HEK293T (cell line): ENCODE measurements around the gene EMSY.
A peak's percentile ranks its signal among the peaks of the same experiment; 100 is the strongest.

ENCODE experiments used
- CTCF ChIA-PET: fragments of 350-600 bp; formaldehyde crosslinking; extraction: SDS; loops from one replicate; lab custom pipeline; 2021; ENCODE audit warnings: antibody characterized with exemption, inconsistent platforms; lab: Yijun Ruan, JAX
- POLR2A ChIA-PET: fragments of 350-600 bp; formaldehyde crosslinking; extraction: SDS; loops from one replicate; lab custom pipeline; 2020; ENCODE audit warnings: antibody characterized with exemption, inconsistent platforms; lab: Yijun Ruan, JAX
- DNase-seq: peaks from one replicate; pipeline ENCODE4 v3.0.0; 2012; ENCODE audit warnings: mixed read lengths; ENCODE audit errors: extremely low spot score
- ARNT ChIP-seq: fragments of 450-650 bp; IDR thresholded peaks from 2 replicates; pipeline ENCODE4 v1.6.1; 2017; ENCODE audit warnings: mild to moderate bottlenecking
- BHLHE40 ChIP-seq: fragments of 450-650 bp; IDR thresholded peaks from 2 replicates; pipeline ENCODE4 v1.6.1; 2016; ENCODE audit warnings: mild to moderate bottlenecking, moderate library complexity, borderline replicate concordance
- CTBP1 ChIP-seq: fragments of 450-650 bp; IDR thresholded peaks from 2 replicates; pipeline ENCODE4 v1.6.1; 2016; ENCODE audit warnings: borderline replicate concordance
- ELF4 ChIP-seq: fragments of 450-650 bp; IDR thresholded peaks from 2 replicates; pipeline ENCODE4 v1.6.1; 2017; ENCODE audit warnings: antibody characterized with exemption
- FOXA1 ChIP-seq: fragments of 450-650 bp; IDR thresholded peaks from 2 replicates; pipeline ENCODE4 v1.6.1; 2016; ENCODE audit warnings: mild to moderate bottlenecking
- FOXK2 ChIP-seq: fragments of 450-650 bp; IDR thresholded peaks from 2 replicates; pipeline ENCODE4 v1.6.1; 2016; ENCODE audit warnings: mild to moderate bottlenecking
- FOXM1 ChIP-seq: fragments of 450-650 bp; IDR thresholded peaks from 2 replicates; pipeline ENCODE4 v1.6.1; 2017; ENCODE audit warnings: mild to moderate bottlenecking, borderline replicate concordance
- HDGF ChIP-seq: fragments of 450-650 bp; IDR thresholded peaks from 2 replicates; pipeline ENCODE4 v1.6.1; 2017; ENCODE audit warnings: antibody characterized with exemption, borderline replicate concordance
- L3MBTL2 ChIP-seq: fragments of 450-650 bp; conservative IDR thresholded peaks from 2 replicates; pipeline ENCODE4 v1.6.1; 2016; ENCODE audit warnings: mild to moderate bottlenecking
- LEF1 ChIP-seq: fragments of 450-650 bp; IDR thresholded peaks from 2 replicates; pipeline ENCODE4 v1.6.1; 2017; ENCODE audit warnings: mild to moderate bottlenecking, borderline replicate concordance
- NFRKB ChIP-seq: fragments of 450-650 bp; IDR thresholded peaks from 2 replicates; pipeline ENCODE4 v1.6.1; 2016; ENCODE audit warnings: mild to moderate bottlenecking, moderate library complexity
- SP1 ChIP-seq: fragments of 450-650 bp; IDR thresholded peaks from 2 replicates; pipeline ENCODE4 v1.6.1; 2017
- SUZ12 ChIP-seq: fragments of 450-650 bp; IDR thresholded peaks from 2 replicates; pipeline ENCODE4 v1.6.1; 2016; ENCODE audit warnings: mild to moderate bottlenecking
- TARDBP ChIP-seq: fragments of 450-650 bp; IDR thresholded peaks from 2 replicates; pipeline ENCODE4 v1.6.1; 2016
- ZNF384 ChIP-seq: fragments of 450-650 bp; IDR thresholded peaks from 2 replicates; pipeline ENCODE4 v1.6.1; 2016
- TF ChIP-seq, protein P1 (sequence below): fragments of 450-650 bp; IDR thresholded peaks from 2 replicates; pipeline ENCODE4 v1.6.1; 2016

EMSY gene

DNA sequence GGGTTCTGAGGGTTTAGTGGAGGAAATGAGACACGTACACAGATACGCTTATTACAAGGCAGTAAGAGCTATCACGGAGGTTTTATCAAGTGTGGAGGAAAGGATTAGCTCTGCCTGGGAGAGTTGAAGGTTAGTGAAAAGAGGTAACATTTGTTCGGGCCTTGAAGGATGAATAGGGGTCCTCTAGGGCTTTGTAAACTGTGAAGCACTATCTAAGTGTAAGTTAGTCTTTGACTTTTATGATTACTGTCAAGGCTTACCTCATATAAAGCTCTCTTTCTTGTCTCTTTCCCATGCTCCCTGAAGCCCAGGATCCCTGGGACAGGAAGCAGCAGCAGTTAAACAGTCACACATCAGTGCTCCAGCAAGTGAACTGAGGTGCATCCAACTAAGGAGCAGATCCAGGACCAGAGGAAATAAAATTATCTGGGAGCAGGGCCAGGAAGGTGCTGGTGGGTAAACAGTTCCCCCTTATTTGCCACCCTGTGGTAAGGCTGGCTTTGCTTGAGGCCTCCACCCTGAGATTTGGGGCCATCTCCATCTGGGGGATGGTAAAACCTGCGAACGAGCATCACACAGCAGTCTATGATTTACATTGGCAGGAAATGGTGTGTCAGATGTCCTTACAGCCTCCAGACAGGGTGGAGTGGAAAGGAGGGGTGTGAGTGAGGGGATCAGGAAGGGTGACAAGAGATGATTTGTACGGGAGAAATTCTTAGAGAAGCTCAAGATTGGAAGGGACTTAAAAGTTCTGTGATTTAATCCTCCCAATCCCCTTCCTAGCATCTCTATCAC, 36.5 kb upstream of the EMSY start:
- TF ChIP-seq LEF1 = no peak
- no peak for TF ChIP-seq NFRKB
- TF ChIP-seq, protein P1, sequence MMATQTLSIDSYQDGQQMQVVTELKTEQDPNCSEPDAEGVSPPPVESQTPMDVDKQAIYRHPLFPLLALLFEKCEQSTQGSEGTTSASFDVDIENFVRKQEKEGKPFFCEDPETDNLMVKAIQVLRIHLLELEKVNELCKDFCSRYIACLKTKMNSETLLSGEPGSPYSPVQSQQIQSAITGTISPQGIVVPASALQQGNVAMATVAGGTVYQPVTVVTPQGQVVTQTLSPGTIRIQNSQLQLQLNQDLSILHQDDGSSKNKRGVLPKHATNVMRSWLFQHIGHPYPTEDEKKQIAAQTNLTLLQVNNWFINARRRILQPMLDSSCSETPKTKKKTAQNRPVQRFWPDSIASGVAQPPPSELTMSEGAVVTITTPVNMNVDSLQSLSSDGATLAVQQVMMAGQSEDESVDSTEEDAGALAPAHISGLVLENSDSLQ = no peak
- TF ChIP-seq FOXM1 = no peak
- no peak for TF ChIP-seq HDGF
- no peak for TF ChIP-seq SUZ12
- no peak for TF ChIP-seq ZNF384
- no peak for TF ChIP-seq CTBP1
- no peak for TF ChIP-seq ARNT
- TF ChIP-seq FOXA1 = no peak
- TF ChIP-seq L3MBTL2 = no peak
- no peak for TF ChIP-seq FOXK2
- TF ChIP-seq TARDBP = no peak
- TF ChIP-seq BHLHE40 = no peak
- no peak for TF ChIP-seq SP1
- TF ChIP-seq ELF4 = no peak
- POLR2A ChIA-PET = interaction anchor here (0.8 kb wide), 1 partner anchor 27 kb away, joined by 3 read pairs; no protein-coding TSS in a partner anchor
- CTCF ChIA-PET = no interaction called here
- DNase-seq = no peak

DNA sequence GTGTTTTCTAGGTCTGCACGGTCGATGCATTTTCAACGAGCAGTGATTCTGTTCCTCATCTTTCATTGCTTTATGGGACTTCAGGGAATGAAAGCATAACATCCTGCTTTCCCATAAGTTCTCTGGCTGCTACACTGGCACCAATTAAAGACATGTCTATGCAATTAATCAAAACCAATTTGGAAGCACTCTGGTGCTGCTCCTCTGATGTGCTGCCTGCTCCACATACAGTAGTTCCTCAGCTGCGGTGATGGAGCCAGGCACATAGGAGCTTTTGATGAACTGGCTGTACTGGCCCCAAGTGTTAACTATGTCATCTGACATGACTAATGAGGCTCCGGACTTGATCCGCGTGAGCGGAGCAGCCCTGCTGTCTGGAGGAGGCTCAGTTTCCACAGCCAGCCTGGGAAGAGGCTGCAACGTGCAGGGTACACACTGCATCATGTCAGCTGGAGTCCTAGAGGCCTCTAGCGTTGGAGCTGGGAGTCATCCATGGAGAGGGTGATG, 33.9 kb upstream of the EMSY start:
- no peak for DNase-seq
- ChIA-PET POLR2A (interaction anchor here (1.1 kb wide), 1 partner anchor 202 kb away, joined by 3 read pairs; no protein-coding TSS in a partner anchor), CTCF (interaction anchor here (1.3 kb wide), 1 partner anchor 9 kb away, joined by 6 read pairs; no protein-coding TSS in a partner anchor)
- TF ChIP-seq FOXM1 (no peak), ELF4 (no peak), FOXA1 (no peak), HDGF (no peak), SUZ12 (no peak), FOXK2 (no peak)

DNA sequence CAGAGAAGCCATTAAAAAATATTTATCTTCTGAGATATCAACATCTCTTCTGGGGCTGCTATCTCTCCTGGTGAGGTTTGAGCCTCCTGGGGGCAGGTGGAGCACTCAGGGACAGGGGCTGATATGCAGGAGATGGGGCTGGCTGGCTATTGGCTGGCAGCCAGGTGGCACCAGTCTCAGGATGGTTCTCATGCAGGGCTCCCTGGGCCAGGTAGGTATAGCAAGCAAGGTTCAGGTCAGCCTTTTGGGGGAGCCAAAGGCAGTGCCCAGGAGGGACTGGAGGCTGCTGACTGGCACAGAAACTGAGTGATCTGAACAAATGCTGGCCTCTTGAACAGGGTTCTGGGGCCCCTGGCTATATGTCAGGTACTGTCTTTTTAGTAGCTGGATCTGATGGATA, 29.7 kb upstream of the EMSY start:
- no peak for DNase-seq
- ChIA-PET CTCF (interaction anchor here (0.6 kb wide), 1 partner anchor 41 kb away, joined by 4 read pairs; no protein-coding TSS in a partner anchor), POLR2A (no interaction called here)
- TF ChIP-seq TARDBP = no peak
- TF ChIP-seq CTBP1 = no peak
- no peak for TF ChIP-seq BHLHE40
- no peak for TF ChIP-seq SP1
- no peak for TF ChIP-seq HDGF
- no peak for TF ChIP-seq FOXK2
- TF ChIP-seq FOXA1 = no peak

DNA sequence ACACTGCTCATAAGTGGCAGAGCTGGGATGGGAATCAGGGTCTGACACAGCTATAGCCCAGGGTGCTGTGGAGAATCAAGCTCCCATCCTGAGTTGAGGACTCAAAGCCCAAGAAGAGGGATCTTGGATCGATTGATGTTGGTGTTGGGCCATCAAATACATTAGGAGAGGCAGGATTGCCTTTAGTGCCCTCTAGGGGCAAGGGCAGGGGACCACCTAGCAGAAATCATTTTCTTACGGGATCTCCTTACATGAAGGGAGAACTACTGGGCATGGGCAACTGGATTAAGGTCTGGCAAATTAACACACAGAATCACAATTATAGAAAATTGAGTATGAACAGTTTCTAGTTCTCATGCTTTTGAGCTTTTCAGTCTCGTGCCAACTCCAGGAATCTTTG, 24.9 kb upstream of the EMSY start:
- POLR2A ChIA-PET = no interaction called here
- peak; percentile 53 for DNase-seq
- no peak for TF ChIP-seq TARDBP
- TF ChIP-seq SUZ12 = no peak
- CTCF ChIA-PET = interaction anchor here (1.3 kb wide), 1 partner anchor 9 kb away, joined by 6 read pairs; no protein-coding TSS in a partner anchor

DNA sequence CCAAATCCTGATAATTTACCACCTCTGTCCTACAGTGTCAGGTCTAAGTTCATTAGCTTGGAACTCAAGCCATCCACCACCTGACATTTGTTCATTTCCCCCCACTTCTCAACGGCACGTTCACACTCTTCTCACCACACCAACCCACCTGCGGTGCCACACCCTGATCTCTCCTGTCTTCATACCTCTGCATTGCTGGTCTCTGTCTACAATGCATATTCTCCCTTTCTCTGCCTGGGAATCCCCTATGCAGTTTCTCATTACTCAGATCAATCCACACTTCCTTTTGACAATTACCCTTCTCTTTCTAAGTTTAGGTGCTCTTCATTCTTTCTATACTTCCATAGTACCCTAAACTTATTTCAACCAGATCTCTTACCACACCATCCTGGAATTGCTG, 20.4 kb upstream of the EMSY start:
- POLR2A ChIA-PET = interaction anchor here (1.2 kb wide), 1 partner anchor 17 kb away, joined by 3 read pairs; no protein-coding TSS in a partner anchor
- CTCF ChIA-PET = interaction anchor here (0.6 to 0.9 kb wide), 2 partner anchors 10 to 13 kb away, joined by 3 to 5 read pairs; no protein-coding TSS in a partner anchor
- TF ChIP-seq LEF1 = no peak
- TF ChIP-seq NFRKB = no peak
- no peak for TF ChIP-seq SP1
- no peak for TF ChIP-seq HDGF
- TF ChIP-seq, protein P1 = no peak
- TF ChIP-seq FOXM1 = no peak
- no peak for TF ChIP-seq ARNT
- TF ChIP-seq ELF4 = no peak
- no peak for TF ChIP-seq L3MBTL2
- TF ChIP-seq SUZ12 = no peak
- no peak for TF ChIP-seq FOXA1
- TF ChIP-seq CTBP1 = no peak
- no peak for TF ChIP-seq FOXK2
- no peak for DNase-seq

DNA sequence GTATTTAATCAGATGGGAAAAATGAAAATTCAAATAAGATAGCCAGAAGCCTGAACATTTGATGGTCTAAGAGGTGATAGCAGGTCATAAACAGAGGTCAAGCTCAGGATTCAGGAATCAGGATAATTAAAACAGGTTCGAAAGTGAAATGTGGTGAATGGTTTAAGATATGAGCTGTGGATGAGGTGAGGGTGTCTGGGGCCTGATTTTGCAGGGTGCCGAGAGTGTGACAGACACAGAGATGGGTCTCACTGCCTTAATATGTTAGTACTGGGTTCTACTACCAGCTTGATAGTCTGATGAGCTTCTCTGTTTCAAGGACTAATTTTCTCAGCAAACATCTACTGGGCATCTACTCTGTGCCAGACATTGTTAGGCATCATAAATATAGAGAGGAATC, 19.9 kb upstream of the EMSY start:
- CTCF ChIA-PET = interaction anchor here (0.6 kb wide), 1 partner anchor 10 kb away, joined by 5 read pairs; no protein-coding TSS in a partner anchor
- POLR2A ChIA-PET = interaction anchor here (1.2 kb wide), 1 partner anchor 16 kb away, joined by 3 read pairs; no protein-coding TSS in a partner anchor
- no peak for DNase-seq
- no peak for TF ChIP-seq TARDBP
- TF ChIP-seq ZNF384 = no peak
- no peak for TF ChIP-seq SUZ12
- TF ChIP-seq FOXK2 = no peak
- TF ChIP-seq FOXA1 = no peak
- no peak for TF ChIP-seq SP1
- TF ChIP-seq BHLHE40 = no peak
- no peak for TF ChIP-seq NFRKB
- no peak for TF ChIP-seq LEF1
- no peak for TF ChIP-seq CTBP1
- TF ChIP-seq ARNT = no peak
- TF ChIP-seq, protein P1 = no peak
- no peak for TF ChIP-seq HDGF
- no peak for TF ChIP-seq FOXM1
- no peak for TF ChIP-seq L3MBTL2
- no peak for TF ChIP-seq ELF4
